ENCODE data around the gene SLIT3. TPM values are rescaled to one million over a fixed set of nuclear protein-coding genes. Genes with fewer than 3 reads are reported as not detected.

Gene SLIT3
- polyA plus RNA-seq, 6 donors from 2014 or later, result not detected

- Mint-ChIP-seq H3K4me3 (no peak overlapping the region), H3K27ac (no peak overlapping the region), H3K9me3 (peaks cover 3 to 11% (median 7%) of the 10 kb centered on the region in 7 donors), H3K36me3 (peaks cover 0 to 11% of the 10 kb centered on the region in 2 donors), H3K27me3 (peaks cover 0 to 5% (median 4%) of the 10 kb centered on the region in 3 donors), H3K4me1 (no peaks in the 10 kb centered on the region)
- DNase-seq (no peak), ATAC-seq (ENCODE audit: low read depth in 2 of 2) (no peak)
These were observed 528.5 kb downstream of the SLIT3 start for GRCh38 chr5:168772316-168772961.

GRCh38 chr5:168771678-168772077 is 529.3 kb downstream of the SLIT3 start:
- peaks cover 0 to 4% (median 0%) of the 10 kb centered on the region in 3 donors for H3K27me3 Mint-ChIP-seq
- ATAC-seq (ENCODE audit: low read depth in 2 of 2), result no peak
- peaks cover 0 to 7% of the 10 kb centered on the region in 2 donors for H3K36me3 Mint-ChIP-seq
- H3K4me3 Mint-ChIP-seq, result no peak overlapping the region
- no peak for DNase-seq
- no peak overlapping the region for H3K27ac Mint-ChIP-seq
- H3K4me1 Mint-ChIP-seq, result no peaks in the 10 kb centered on the region
- H3K9me3 Mint-ChIP-seq, result peaks cover 0 to 11% (median 6%) of the 10 kb centered on the region in 7 donors

GRCh38 chr5:168770996-168771395 is 529.9 kb downstream of the SLIT3 start:
- H3K9me3 Mint-ChIP-seq, result peaks cover 0 to 12% (median 6%) of the 10 kb centered on the region in 7 donors
- no peak overlapping the region for H3K27ac Mint-ChIP-seq
- ATAC-seq (ENCODE audit: low read depth in 2 of 2), result no peak

GRCh38 chr5:168770036-168770498 is 530.9 kb downstream of the SLIT3 start:
- Mint-ChIP-seq H3K36me3 (peaks cover 0 to 7% of the 10 kb centered on the region in 2 donors), H3K27me3 (no peaks in the 10 kb centered on the region), H3K9me3 (peaks cover 0 to 14% (median 5%) of the 10 kb centered on the region in 7 donors), H3K4me3 (no peak overlapping the region), H3K4me1 (no peaks in the 10 kb centered on the region), H3K27ac (peak overlapping the region in 1 of 6 donors; percentile 54)
- ATAC-seq (ENCODE audit: low read depth in 2 of 2) (no peak), DNase-seq (no peak)

More at GRCh38 chr5:168770996-168771395, 529.9 kb downstream of the SLIT3 start:
- DNase-seq, result no peak
- Mint-ChIP-seq H3K4me1 (no peaks in the 10 kb centered on the region), H3K27me3 (peaks cover 0 to 4% (median 0%) of the 10 kb centered on the region in 3 donors), H3K4me3 (peak overlapping the region in 1 of 8 donors; percentile 30), H3K36me3 (peaks cover 0 to 7% of the 10 kb centered on the region in 2 donors)

- H3K4me3 Mint-ChIP-seq, result no peak overlapping the region
- peaks cover 0 to 14% (median 5%) of the 10 kb centered on the region in 7 donors for H3K9me3 Mint-ChIP-seq
These were observed 532.8 kb downstream of the SLIT3 start for GRCh38 chr5:168768172-168768571.

GRCh38 chr5:168766426-168766700 is 534.6 kb downstream of the SLIT3 start:
- no peaks in the 10 kb centered on the region for H3K4me1 Mint-ChIP-seq
- H3K4me3 Mint-ChIP-seq, result no peak overlapping the region

More at GRCh38 chr5:168768172-168768571, 532.8 kb downstream of the SLIT3 start:
- no peaks in the 10 kb centered on the region for H3K27me3 Mint-ChIP-seq
- peaks cover 0 to 7% of the 10 kb centered on the region in 2 donors for H3K36me3 Mint-ChIP-seq
- no peaks in the 10 kb centered on the region for H3K4me1 Mint-ChIP-seq
- ATAC-seq (ENCODE audit: low read depth in 2 of 2), result no peak
- no peak for DNase-seq
- no peak overlapping the region for H3K27ac Mint-ChIP-seq

GRCh38 chr5:168765551-168766425 is 535.2 kb downstream of the SLIT3 start:
- Mint-ChIP-seq H3K27me3 (no peaks in the 10 kb centered on the region), H3K4me1 (no peaks in the 10 kb centered on the region), H3K36me3 (peaks cover 0 to 7% of the 10 kb centered on the region in 2 donors), H3K4me3 (no peak overlapping the region), H3K9me3 (peaks cover 0 to 14% (median 5%) of the 10 kb centered on the region in 7 donors), H3K27ac (no peak overlapping the region)
- ATAC-seq (ENCODE audit: low read depth in 2 of 2), result no peak
- DNase-seq, result no peak

More at GRCh38 chr5:168766426-168766700, 534.6 kb downstream of the SLIT3 start:
- ATAC-seq (ENCODE audit: low read depth in 2 of 2), result no peak
- Mint-ChIP-seq H3K27ac (no peak overlapping the region), H3K9me3 (peaks cover 0 to 14% (median 5%) of the 10 kb centered on the region in 7 donors), H3K27me3 (no peaks in the 10 kb centered on the region), H3K36me3 (peaks cover 0 to 7% of the 10 kb centered on the region in 2 donors)
- no peak for DNase-seq

- no peak overlapping the region for H3K4me3 Mint-ChIP-seq
- DNase-seq (no peak), ATAC-seq (ENCODE audit: low read depth in 2 of 2) (no peak)
- H3K27me3 Mint-ChIP-seq, result no peaks in the 10 kb centered on the region
- H3K36me3 Mint-ChIP-seq, result peaks cover 0 to 7% of the 10 kb centered on the region in 2 donors
- peaks cover 0 to 14% (median 5%) of the 10 kb centered on the region in 7 donors for H3K9me3 Mint-ChIP-seq
- no peaks in the 10 kb centered on the region for H3K4me1 Mint-ChIP-seq
- no peak overlapping the region for H3K27ac Mint-ChIP-seq
These were observed 535.8 kb downstream of the SLIT3 start for GRCh38 chr5:168765086-168765550.

GRCh38 chr5:168756453-168757391 is 544.2 kb downstream of the SLIT3 start:
- H3K4me1 Mint-ChIP-seq, result no peaks in the 10 kb centered on the region
- no peak overlapping the region for H3K4me3 Mint-ChIP-seq
- H3K27ac Mint-ChIP-seq, result peak overlapping the region in 1 of 6 donors; percentile 66
- H3K36me3 Mint-ChIP-seq, result no peaks in the 10 kb centered on the region
- ATAC-seq (ENCODE audit: low read depth in 2 of 2), result no peak
- peaks cover 0 to 12% (median 0%) of the 10 kb centered on the region in 3 donors for H3K27me3 Mint-ChIP-seq
- no peaks in the 10 kb centered on the region for H3K9me3 Mint-ChIP-seq
- DNase-seq, result no peak

GRCh38 chr5:168755548-168756093 is 545.3 kb downstream of the SLIT3 start:
- no peak overlapping the region for H3K4me3 Mint-ChIP-seq
- H3K9me3 Mint-ChIP-seq, result no peaks in the 10 kb centered on the region
- H3K27ac Mint-ChIP-seq, result no peak overlapping the region
- ATAC-seq (ENCODE audit: low read depth in 2 of 2) (no peak), DNase-seq (no peak)
- H3K4me1 Mint-ChIP-seq, result no peaks in the 10 kb centered on the region
- H3K36me3 Mint-ChIP-seq, result no peaks in the 10 kb centered on the region
- H3K27me3 Mint-ChIP-seq, result peaks cover 0 to 12% (median 0%) of the 10 kb centered on the region in 3 donors

GRCh38 chr5:168753691-168754254 is 547.2 kb downstream of the SLIT3 start:
- DNase-seq, result no peak
- Mint-ChIP-seq H3K27me3 (peaks cover 0 to 11% (median 0%) of the 10 kb centered on the region in 3 donors), H3K27ac (peak overlapping the region in 1 of 6 donors; percentile 28), H3K9me3 (peaks cover 0 to 5% (median 0%) of the 10 kb centered on the region in 7 donors), H3K36me3 (no peaks in the 10 kb centered on the region), H3K4me3 (no peak overlapping the region), H3K4me1 (no peaks in the 10 kb centered on the region)
- no peak for ATAC-seq (ENCODE audit: low read depth in 2 of 2)

GRCh38 chr5:168752416-168753190 is 548.3 kb downstream of the SLIT3 start:
- H3K36me3 Mint-ChIP-seq, result no peaks in the 10 kb centered on the region
- no peak overlapping the region for H3K4me3 Mint-ChIP-seq
- no peak for DNase-seq
- peaks cover 0 to 6% (median 0%) of the 10 kb centered on the region in 7 donors for H3K9me3 Mint-ChIP-seq
- ATAC-seq (ENCODE audit: low read depth in 2 of 2), result no peak
- peak overlapping the region in 1 of 6 donors; percentile 27 for H3K27ac Mint-ChIP-seq
- H3K27me3 Mint-ChIP-seq, result peaks cover 0 to 3% (median under 1%) of the 10 kb centered on the region in 3 donors
- H3K4me1 Mint-ChIP-seq, result no peaks in the 10 kb centered on the region
